CD4-positive, alpha-beta T cell treated with Interleukin-2 at 100 ng/mL for 4 hours (primary cell): ENCODE measurements around the gene IVNS1ABP.
"Not testable (repeated sequence)": the region's sequence is repeated elsewhere in the genome, so short reads cannot be mapped to it uniquely, and the experiment has no call there.

Experiments
- DNase-seq: peaks from one replicate; pipeline ENCODE4 v3.0.0-alpha.2; 2020; ENCODE audit warnings: low spot score

The IVNS1ABP gene

DNA sequence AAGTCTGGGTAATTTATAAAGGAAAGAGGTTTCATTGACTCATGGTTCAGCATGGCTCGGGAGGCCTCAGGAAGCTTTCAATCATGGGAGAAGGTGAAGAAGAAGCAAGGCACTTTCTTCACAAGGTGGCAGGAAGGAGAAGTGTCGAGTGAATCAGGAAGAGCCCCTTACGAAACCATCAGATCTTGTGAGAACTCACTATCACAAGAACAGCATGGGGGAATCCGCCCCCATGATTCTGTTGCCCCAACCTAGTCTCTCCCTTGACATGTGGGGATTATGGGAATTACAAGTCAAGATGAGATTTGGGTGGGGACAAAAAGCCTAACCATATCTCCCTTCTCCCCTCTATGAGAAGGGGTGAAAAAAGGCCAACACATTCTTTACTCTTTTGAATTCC lies 11.2 kb upstream of the IVNS1ABP start:
- DNase-seq = no peak

GRCh38 chr1:185325413-185325812 lies 8.4 kb upstream of the IVNS1ABP start:
- no peak for DNase-seq

DNA sequence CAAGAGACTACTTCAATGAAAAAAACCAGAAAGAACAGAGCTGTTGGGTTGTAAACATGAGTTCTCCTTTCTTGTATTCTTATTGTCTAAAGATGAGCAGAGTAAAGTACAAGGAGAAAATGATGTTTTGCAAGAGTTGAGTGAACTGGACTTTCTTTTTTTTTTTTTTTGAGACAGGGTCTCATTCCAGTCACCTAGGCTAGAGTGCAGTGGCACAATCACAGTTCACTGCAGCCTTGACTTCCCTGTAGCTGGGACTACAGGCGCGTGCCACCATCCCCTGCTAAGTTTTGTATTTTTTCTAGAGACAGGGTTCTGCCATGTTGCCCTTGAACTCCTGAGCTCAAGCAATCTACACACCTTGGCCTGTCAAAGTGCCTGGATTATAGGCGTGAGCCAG lies 7.1 kb upstream of the IVNS1ABP start:
- DNase-seq = no peak

DNA sequence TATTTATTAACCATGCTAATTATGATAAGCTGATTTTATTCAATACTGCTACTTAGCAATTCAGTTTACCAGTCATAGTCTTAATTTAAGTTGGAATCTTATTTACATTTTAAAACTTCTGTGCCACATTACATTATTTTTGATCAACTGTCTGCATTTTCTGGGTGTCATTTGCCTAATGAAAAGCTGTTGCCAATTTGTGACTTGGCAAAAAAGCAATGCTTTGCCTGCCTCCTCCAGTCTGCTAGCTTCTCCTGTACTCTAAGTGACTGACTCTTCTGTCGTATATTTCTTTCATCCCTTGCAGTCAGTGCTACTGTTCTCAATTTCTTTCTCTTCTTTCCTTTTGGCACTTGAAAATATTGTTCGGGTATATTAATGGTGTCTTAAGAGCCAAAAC lies 5.6 kb upstream of the IVNS1ABP start:
- DNase-seq = no peak

GRCh38 chr1:185321653-185322221 lies 4.7 kb upstream of the IVNS1ABP start:
- not testable (repeated sequence) for DNase-seq

DNA sequence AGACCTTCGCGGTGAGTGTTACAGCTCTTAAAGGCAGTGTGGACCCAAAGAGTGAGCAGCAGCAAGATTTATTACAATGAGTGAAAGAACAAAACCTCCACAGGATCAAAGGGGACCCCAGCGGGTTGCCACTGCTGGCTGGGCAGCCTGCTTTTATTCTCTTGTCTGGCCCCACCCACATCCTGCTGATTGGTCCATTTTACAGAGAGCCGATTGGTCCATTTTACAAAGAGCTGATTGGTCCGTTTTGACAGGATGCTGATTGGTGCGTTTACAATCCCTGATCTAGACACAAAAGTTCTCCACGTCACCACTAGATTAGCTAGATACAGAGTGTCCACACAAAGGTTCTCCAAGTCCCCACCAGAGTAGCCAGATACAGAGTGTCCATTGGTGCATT lies 4.1 kb upstream of the IVNS1ABP start:
- DNase-seq = not testable (repeated sequence)

- DNase-seq = no peak
Observed at GRCh38 chr1:185319139-185319475, 2.1 kb upstream of the IVNS1ABP start.

GRCh38 chr1:185318431-185319138 lies 1.5 kb upstream of the IVNS1ABP start:
- DNase-seq = no peak

GRCh38 chr1:185317886-185318310 lies 855 bp upstream of the IVNS1ABP start:
- DNase-seq = peak; percentile 92

DNA sequence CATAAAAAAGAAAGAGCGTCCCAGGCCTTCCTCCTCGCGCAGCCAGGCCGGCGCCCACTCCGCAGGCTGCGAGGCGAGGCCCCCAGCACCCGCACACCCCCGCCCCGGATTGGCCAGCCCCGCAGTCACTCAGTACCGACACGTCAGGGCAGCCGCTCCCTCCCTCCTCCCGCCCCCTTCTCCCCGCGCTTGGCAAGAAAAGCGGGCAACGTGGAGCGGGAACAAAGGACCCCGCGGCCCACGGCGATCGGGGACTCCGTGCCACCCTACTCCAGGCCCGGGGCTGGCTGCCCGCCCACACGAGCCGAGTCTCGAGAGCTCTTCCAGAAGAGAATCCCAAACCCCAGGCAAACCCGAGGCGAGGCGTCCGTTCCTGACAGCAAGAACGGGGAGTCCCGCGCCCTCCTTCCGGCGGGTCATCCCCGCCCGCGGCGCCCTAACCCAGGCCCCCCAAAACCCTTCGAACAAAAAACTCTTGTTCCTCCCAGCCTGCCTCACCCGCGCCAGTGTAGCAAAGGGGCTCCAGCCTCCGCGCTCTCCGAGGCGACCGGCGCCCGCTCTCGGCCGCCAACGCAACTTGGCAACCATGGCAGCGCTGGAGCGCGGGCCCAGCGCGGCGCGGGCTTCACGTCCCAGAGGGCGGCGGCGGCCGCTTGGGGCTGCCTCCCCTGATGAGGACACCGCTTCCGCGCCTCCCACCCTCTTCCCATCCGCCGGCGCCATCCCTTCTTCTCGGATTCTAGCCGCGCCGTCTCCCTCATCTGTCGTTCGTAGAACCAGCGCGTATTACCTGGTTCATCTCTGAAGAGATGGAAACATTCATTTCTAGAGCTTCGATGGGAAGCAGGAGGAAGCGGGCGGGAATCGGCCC lies 645 bp downstream of the IVNS1ABP start:
- peak; percentile 91 for DNase-seq

DNA sequence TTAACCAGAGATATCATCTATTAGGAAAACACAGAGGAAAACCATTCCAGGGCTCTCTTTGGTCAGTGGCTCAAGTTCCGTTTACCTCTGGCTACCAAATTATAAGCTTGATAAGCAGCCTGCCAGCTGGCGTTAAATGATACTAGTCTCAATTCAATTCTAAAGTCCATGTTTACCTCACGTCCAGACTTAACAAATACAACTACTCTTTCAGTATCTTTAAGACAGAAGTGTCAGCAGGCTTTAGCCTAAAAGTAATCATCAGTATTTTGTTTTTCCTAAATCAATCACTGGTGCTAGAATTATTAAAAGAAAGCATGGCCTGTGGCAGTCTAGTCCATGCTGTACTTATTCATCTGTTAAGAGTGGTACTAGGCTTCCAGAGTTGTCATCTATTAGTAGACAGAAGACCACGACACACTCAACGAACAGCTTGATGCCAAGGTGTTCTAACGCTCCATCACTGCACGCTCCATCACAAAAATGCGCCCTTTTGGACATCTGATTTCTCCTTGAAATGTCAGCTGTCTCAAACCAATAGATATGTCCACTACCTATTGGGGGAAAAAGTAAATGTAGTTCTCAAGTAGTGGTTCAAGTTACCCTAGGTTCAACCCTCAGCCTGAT lies 1.5 kb downstream of the IVNS1ABP start:
- no peak for DNase-seq

DNA sequence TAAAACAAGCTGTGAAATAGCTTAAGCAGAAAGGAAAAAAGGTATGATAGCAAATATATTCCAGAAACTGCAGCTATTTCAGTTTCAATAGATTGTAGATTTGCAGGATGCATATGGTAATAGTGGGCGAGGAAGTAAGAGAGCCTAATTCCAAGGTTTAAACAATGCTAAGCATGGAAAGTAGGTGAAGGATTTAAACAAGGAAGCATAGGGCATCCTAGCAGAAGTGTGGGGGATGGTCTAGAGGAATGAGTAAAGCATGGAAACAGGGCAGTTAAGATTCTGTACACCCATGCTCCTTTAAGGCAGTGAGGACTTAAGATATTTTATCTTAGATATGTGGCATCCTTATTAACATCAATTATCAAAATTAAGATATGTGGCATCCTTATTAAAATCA lies 2.6 kb downstream of the IVNS1ABP start:
- no peak for DNase-seq

DNA sequence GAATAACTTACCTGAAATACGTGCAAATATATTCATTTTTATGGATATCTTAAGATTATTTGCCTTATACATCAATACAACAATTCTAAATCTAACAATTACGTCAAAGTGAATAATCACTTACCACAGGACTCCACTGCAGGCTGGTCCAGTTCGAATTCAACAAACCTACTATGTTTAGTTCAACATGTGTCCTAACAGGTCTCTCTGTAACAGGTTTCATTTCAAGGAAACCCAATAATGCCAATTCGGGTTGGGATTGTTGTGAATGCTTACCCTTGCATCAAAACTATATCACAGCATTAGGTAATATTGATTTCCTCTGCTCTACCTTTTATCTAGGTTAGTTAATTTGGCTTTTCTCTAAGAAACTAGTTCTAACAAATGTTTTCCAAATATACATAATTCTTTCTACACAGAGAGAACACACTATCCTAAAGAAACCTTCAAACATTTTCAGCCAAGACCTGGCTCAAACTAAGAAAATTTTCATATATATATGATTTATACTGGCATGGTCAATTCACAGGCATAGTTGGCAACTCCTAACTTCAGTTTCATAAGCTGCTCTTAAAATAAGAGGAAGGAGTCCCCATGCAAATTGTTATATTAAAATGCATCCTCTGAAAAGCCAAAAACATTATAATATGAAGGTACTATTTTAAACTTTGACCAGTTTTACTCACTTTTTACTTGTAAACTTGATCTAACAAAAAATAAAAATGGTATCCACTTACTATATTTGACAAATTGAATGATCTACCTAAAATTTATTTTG lies 4.5 kb downstream of the IVNS1ABP start:
- no peak for DNase-seq

- no peak for DNase-seq
Observed at GRCh38 chr1:185311589-185312225, 5.3 kb downstream of the IVNS1ABP start.

GRCh38 chr1:185309566-185309965 lies 7.5 kb downstream of the IVNS1ABP start:
- no peak for DNase-seq

DNA sequence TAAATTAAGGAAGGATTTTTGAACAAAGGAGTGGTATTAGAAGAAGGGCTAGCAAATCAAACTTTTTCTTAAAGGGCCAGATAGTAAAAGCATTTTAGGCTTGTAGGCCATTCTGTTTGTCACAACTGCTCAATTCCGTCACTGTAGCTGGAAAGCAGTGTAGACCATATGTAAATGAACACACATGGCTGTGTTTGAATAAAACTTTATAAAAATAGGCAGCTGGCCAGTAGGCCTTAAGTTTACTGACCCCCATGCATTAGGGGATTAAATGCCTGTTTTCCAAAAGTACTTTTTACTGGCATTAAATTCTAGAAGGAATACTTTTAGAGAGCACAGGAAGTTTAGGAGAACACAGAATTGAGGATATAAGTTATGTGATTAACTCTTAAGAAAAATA lies 8.9 kb downstream of the IVNS1ABP start:
- DNase-seq = no peak

DNA sequence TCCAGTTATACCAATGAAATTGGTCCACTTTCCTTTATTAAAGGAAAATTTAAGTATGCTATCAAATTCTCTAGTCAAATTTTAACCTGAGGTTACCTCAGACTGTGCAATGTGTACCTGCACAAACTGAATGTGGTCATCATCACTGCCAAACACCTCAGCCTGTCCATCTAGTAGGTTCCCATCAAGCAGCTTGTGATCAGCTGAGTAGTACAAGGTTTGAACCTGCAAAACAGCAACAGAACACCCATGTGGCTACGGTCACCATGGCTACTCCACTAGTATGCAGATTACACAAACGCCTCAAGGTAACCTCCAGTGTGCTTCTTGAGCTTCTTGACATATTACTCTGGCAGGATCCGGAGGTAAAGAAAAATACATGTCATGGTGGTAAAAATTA lies 11.6 kb downstream of the IVNS1ABP start:
- no peak for DNase-seq

DNA sequence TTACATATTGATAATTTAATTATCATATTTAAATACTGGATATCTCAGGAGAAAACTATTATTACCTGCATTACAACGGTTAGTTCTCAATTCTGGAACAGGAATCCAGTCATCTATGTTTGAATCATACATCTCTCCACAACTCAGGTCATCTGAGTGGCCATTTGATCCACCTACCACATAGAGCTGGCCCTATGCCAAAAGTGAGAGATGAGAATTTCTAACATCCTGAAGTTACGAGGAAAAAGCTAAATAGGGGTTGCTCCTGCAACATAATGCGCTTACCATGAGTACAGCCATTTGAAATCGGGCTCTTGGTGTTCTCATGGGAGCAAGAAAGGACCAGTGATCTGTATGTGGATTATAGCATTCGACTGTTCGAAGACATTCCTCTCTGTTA lies 16.9 kb downstream of the IVNS1ABP start:
- no peak for DNase-seq

DNA sequence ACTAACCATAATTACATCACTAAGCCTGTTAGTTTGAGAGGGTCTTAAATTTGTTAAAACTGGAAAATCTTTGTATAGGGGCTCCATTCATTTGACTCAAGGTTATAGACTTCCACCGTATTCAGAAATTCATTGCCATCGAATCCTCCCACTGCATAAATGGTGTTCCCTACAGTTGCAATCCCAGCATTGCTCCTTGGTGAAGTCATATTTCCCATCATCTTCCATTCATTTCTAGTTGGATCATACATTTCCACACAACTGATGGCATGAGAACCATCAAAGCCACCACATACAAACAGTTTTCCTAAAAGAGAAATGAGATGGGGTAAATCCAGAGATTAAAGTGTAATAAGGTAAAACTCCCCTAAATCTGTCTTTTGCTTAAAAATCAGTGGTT lies 19.1 kb downstream of the IVNS1ABP start:
- DNase-seq = no peak

- no peak for DNase-seq
Observed at GRCh38 chr1:185295091-185295490, 22.0 kb downstream of the IVNS1ABP start.

GRCh38 chr1:185293967-185294542 lies 23.0 kb downstream of the IVNS1ABP start:
- no peak for DNase-seq
